Ecto neural progenitor cell (in vitro differentiated cells): ENCODE results near the gene PLEK2.

Experiments
- DNase-seq: peaks from one replicate; pipeline ENCODE4 v3.0.0-alpha.2; 2018; ENCODE audit warnings: low spot score

The PLEK2 gene

GRCh38 chr14:67397536-67397935 lies 14.4 kb downstream of the PLEK2 start:
- DNase-seq = no peak

- no peak for DNase-seq
These were observed 15.5 kb downstream of the PLEK2 start for GRCh38 chr14:67396381-67396970.

GRCh38 chr14:67395876-67396189 lies 16.1 kb downstream of the PLEK2 start:
- DNase-seq = no peak

- DNase-seq = no peak
These were observed 16.7 kb downstream of the PLEK2 start for GRCh38 chr14:67395086-67395875.

- DNase-seq = no peak
These were observed 18.3 kb downstream of the PLEK2 start for GRCh38 chr14:67393689-67394088.

- DNase-seq = no peak
These were observed 19.2 kb downstream of the PLEK2 start for GRCh38 chr14:67392800-67393199.

GRCh38 chr14:67392123-67392522 lies 19.8 kb downstream of the PLEK2 start:
- no peak for DNase-seq

- DNase-seq = no peak
These were observed 20.7 kb downstream of the PLEK2 start for GRCh38 chr14:67391268-67391667.

- DNase-seq = no peak
These were observed 22.0 kb downstream of the PLEK2 start for GRCh38 chr14:67389811-67390534.

- no peak for DNase-seq
These were observed 22.7 kb downstream of the PLEK2 start for GRCh38 chr14:67389275-67389674.

- DNase-seq = no peak
These were observed 24.8 kb downstream of the PLEK2 start for GRCh38 chr14:67387195-67387594.

GRCh38 chr14:67385618-67386017 lies 26.3 kb downstream of the PLEK2 start:
- no peak for DNase-seq

- DNase-seq = no peak
These were observed 26.8 kb downstream of the PLEK2 start for GRCh38 chr14:67385120-67385519.

GRCh38 chr14:67377916-67378315 lies 34.0 kb downstream of the PLEK2 start:
- no peak for DNase-seq

GRCh38 chr14:67373347-67373746 lies 38.6 kb downstream of the PLEK2 start:
- no peak for DNase-seq

GRCh38 chr14:67372833-67373232 lies 39.1 kb downstream of the PLEK2 start:
- DNase-seq = no peak

- no peak for DNase-seq
These were observed 40.5 kb downstream of the PLEK2 start for GRCh38 chr14:67371247-67372148.

GRCh38 chr14:67370830-67371229 lies 41.1 kb downstream of the PLEK2 start:
- DNase-seq = no peak

GRCh38 chr14:67365476-67365875 lies 46.5 kb downstream of the PLEK2 start:
- no peak for DNase-seq

- no peak for DNase-seq
These were observed 51.3 kb downstream of the PLEK2 start for GRCh38 chr14:67360470-67361206.

- peak; percentile 99 for DNase-seq
These were observed 52.0 kb downstream of the PLEK2 start, which contains the start of the genes ATP6V1D and EIF2S1 for GRCh38 chr14:67359775-67360469. ATP6V1D (minus strand) TSS chr14:67359804; CDS start chr14:67359698, 106 bp downstream. EIF2S1 (plus strand) TSS chr14:67360328; CDS start chr14:67364768, 4,440 bp downstream.
